GM19395 (cell line): ENCODE data around the gene DUS3L.

Source experiments
- ATAC-seq: cut with Tn5 transposase; IDR thresholded peaks from one replicate; pipeline ENCODE4 v1.9.1; 2021; ENCODE audit warnings: mild to moderate bottlenecking, moderate library complexity; ENCODE audit not compliant: unreplicated experiment

The DUS3L gene

GRCh38 chr19:5790559-5791520 is at the start of gene DUS3L:
TSS of gene DUS3L (minus strand) at chr19:5791163. CDS start at chr19:5791141, 22 bp downstream.
- peak; percentile 92 for ATAC-seq

- no peak for ATAC-seq
Measured at GRCh38 chr19:5839065-5840017, 48.4 kb upstream of the DUS3L start, which contains the start of gene FUT6. TSS of gene FUT6 (minus strand) at chr19:5839702. CDS start at chr19:5832567, 7,135 bp downstream.

- ATAC-seq, result no peak
Measured at GRCh38 chr19:5838353-5839064, 47.5 kb upstream of the DUS3L start.

GRCh38 chr19:5837761-5838352 is 46.9 kb upstream of the DUS3L start:
- ATAC-seq, result no peak

- no peak for ATAC-seq
Measured at GRCh38 chr19:5832527-5833216, 41.7 kb upstream of the DUS3L start.

- ATAC-seq, result no peak
Measured at GRCh38 chr19:5832061-5832460, 41.1 kb upstream of the DUS3L start.

- no peak for ATAC-seq
Measured at GRCh38 chr19:5831159-5831558, 40.2 kb upstream of the DUS3L start.

- no peak for ATAC-seq
Measured at GRCh38 chr19:5829567-5830310, 38.8 kb upstream of the DUS3L start.

GRCh38 chr19:5828661-5829566 is 38.0 kb upstream of the DUS3L start:
- ATAC-seq, result no peak

GRCh38 chr19:5827891-5828660 is 37.1 kb upstream of the DUS3L start:
- peak; percentile 62 for ATAC-seq

GRCh38 chr19:5827342-5827890 is 36.5 kb upstream of the DUS3L start:
- ATAC-seq, result no peak

GRCh38 chr19:5826531-5827341 is 35.8 kb upstream of the DUS3L start:
- ATAC-seq, result no peak

GRCh38 chr19:5825178-5825577 is 34.2 kb upstream of the DUS3L start:
- no peak for ATAC-seq

- ATAC-seq, result no peak
Measured at GRCh38 chr19:5824751-5825150, 33.8 kb upstream of the DUS3L start.

- no peak for ATAC-seq
Measured at GRCh38 chr19:5823579-5824281, 32.8 kb upstream of the DUS3L start.
